ENCODE results near the gene CTNND1. TPM values are rescaled to one million over a fixed set of nuclear protein-coding genes. Genes with fewer than 3 reads are reported as not detected.
"Not testable (repeated sequence)": the region's sequence is repeated elsewhere in the genome, so short reads cannot be mapped to it uniquely, and the experiment has no call there.

CTNND1 gene
- total RNA-seq, 1 donor: 83.1 TPM

GRCh38 chr11:57812634-57813033 lies 51.0 kb downstream of the CTNND1 start:
- TF ChIP-seq CTCF (IDR thresholded peaks at IDR 0.05; ENCODE audit: insufficient read depth, low read length): no peak
- H3K4me3 ChIP-seq (ENCODE audit: low read depth, low read length): no peak overlapping the region
- DNase-seq (ENCODE audit: low read depth): no peak

- DNase-seq (ENCODE audit: low read depth): no peak
- TF ChIP-seq CTCF (IDR thresholded peaks at IDR 0.05; ENCODE audit: insufficient read depth, low read length): no peak
- no peak overlapping the region for H3K4me3 ChIP-seq (ENCODE audit: low read depth, low read length)
These were observed 53.9 kb downstream of the CTNND1 start for GRCh38 chr11:57815476-57815875.

- TF ChIP-seq CTCF (IDR thresholded peaks at IDR 0.05; ENCODE audit: insufficient read depth, low read length): no peak
- H3K4me3 ChIP-seq (ENCODE audit: low read depth, low read length): no peak overlapping the region
- DNase-seq (ENCODE audit: low read depth): no peak
These were observed 54.3 kb downstream of the CTNND1 start for GRCh38 chr11:57815877-57816276.

- no peak overlapping the region for H3K4me3 ChIP-seq (ENCODE audit: low read depth, low read length)
- no peak for TF ChIP-seq CTCF (IDR thresholded peaks at IDR 0.05; ENCODE audit: insufficient read depth, low read length)
- DNase-seq (ENCODE audit: low read depth): no peak
These were observed 57.2 kb downstream of the CTNND1 start for GRCh38 chr11:57818812-57819211.

GRCh38 chr11:57819252-57819979 lies 57.8 kb downstream of the CTNND1 start:
- H3K4me3 ChIP-seq (ENCODE audit: low read depth, low read length): no peak overlapping the region
- no peak for TF ChIP-seq CTCF (IDR thresholded peaks at IDR 0.05; ENCODE audit: insufficient read depth, low read length)
- no peak for DNase-seq (ENCODE audit: low read depth)

GRCh38 chr11:57823859-57824258 lies 62.3 kb downstream of the CTNND1 start:
- no peak for TF ChIP-seq CTCF (IDR thresholded peaks at IDR 0.05; ENCODE audit: insufficient read depth, low read length)
- H3K4me3 ChIP-seq (ENCODE audit: low read depth, low read length): no peak overlapping the region
- no peak for DNase-seq (ENCODE audit: low read depth)

GRCh38 chr11:57834852-57835251 lies 73.2 kb downstream of the CTNND1 start:
- no peak for TF ChIP-seq CTCF (IDR thresholded peaks at IDR 0.05; ENCODE audit: insufficient read depth, low read length)
- DNase-seq (ENCODE audit: low read depth): no peak
- H3K4me3 ChIP-seq (ENCODE audit: low read depth, low read length): no peak overlapping the region

- not testable (repeated sequence) for H3K4me3 ChIP-seq (ENCODE audit: low read depth, low read length); DNase-seq (ENCODE audit: low read depth)
These were observed 77.0 kb downstream of the CTNND1 start for GRCh38 chr11:57838609-57839008.

Data from fibroblast of the aortic adventitia (primary cell).